ENCODE measurements around the gene MACROH2A1.

MACROH2A1 gene

DNA sequence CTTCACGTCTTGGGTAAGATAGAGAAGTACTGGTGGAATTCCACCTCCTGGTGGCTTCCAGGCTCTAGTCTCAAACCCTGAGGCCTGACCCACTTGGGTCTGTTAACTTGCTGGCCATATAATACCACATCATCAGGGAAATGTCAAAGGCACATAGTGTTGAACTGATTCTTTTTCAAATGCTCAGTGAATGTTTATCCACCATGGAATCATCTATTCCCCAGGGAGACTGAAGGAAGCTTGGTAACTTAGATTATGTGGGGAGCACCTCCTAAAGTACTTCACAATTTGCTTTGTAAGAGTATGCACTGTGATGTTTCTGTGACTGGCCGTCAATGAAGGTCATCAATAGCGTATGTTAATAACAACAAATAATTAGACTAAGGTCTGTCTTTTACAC lies 16.1 kb downstream of the MACROH2A1 start:
- H3K4me3 ChIP-seq (ENCODE audit: insufficient read length, low read depth): no peak overlapping the region

DNA sequence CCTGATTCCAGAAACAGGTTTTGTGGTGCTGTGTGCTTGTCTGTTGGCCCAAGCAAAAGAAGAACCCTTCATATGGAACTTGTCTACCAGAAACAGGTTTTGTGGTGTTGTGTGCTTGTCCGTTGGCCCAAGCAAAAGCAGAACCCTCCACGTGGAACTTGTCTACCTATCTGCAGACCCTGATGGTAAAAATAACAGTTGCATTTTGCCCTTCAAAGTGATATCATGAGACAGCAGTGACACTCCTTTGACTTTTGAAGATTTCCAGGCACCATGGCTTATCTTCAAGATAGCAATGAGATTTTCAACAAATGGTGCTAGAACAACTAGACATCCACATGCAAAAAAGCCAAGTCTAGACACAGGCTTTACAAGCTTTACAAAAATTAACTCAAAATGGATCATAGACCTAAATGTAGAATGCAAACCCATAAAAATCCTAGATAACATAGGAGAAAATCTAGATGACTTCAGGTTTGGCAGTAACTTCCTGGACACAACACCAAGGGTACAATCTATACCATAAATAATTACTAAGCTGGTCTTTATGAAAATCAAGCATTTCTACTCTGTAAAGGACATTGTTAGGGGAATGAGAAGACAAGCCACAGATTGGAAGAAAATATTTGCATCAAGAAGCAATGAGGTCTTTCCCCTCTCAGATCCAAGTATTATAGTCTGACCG lies 16.8 kb downstream of the MACROH2A1 start:
- no peaks in the 10 kb centered on the region for H3K27me3 ChIP-seq (ENCODE audit: insufficient read depth, insufficient read length)
- no peak for DNase-seq (ENCODE audit: low read depth, low spot score)
- peaks cover 2% of the 10 kb centered on the region for H3K4me1 ChIP-seq (ENCODE audit: insufficient read depth, insufficient read length)
- H3K9ac ChIP-seq (ENCODE audit: insufficient read length, low read depth): no peak overlapping the region
- H3K36me3 ChIP-seq (ENCODE audit: insufficient read depth, insufficient read length, low read length): peaks cover 80% of the 10 kb centered on the region
- H3K9me3 ChIP-seq (ENCODE audit: insufficient read depth, low read length): no peaks in the 10 kb centered on the region
- TF ChIP-seq ZNF274 (IDR thresholded peaks at IDR 0.05; ENCODE audit: low read depth, low read length): no peak
- TF ChIP-seq SUZ12 (IDR thresholded peaks at IDR 0.05; ENCODE audit: extremely low read depth, insufficient read depth, insufficient read length): no peak
- no peak for TF ChIP-seq YY1 (IDR thresholded peaks at IDR 0.05; ENCODE audit: insufficient read depth, insufficient read length)
- H3K4me3 ChIP-seq (ENCODE audit: insufficient read length, low read depth): no peak overlapping the region

More for the DNA sequence above, 16.1 kb downstream of the MACROH2A1 start:
- Histone ChIP-seq H3K27me3 (ENCODE audit: insufficient read depth, insufficient read length) (no peaks in the 10 kb centered on the region), H3K36me3 (ENCODE audit: insufficient read depth, insufficient read length, low read length) (peaks cover 79% of the 10 kb centered on the region), H3K9ac (ENCODE audit: insufficient read length, low read depth) (no peak overlapping the region), H3K4me1 (ENCODE audit: insufficient read depth, insufficient read length) (peaks cover 2% of the 10 kb centered on the region), H3K9me3 (ENCODE audit: insufficient read depth, low read length) (no peaks in the 10 kb centered on the region)
- TF ChIP-seq ZNF274 (IDR thresholded peaks at IDR 0.05; ENCODE audit: low read depth, low read length): no peak
- TF ChIP-seq YY1 (IDR thresholded peaks at IDR 0.05; ENCODE audit: insufficient read depth, insufficient read length): no peak
- no peak for TF ChIP-seq SUZ12 (IDR thresholded peaks at IDR 0.05; ENCODE audit: extremely low read depth, insufficient read depth, insufficient read length)
- DNase-seq (ENCODE audit: low read depth, low spot score): no peak

DNA sequence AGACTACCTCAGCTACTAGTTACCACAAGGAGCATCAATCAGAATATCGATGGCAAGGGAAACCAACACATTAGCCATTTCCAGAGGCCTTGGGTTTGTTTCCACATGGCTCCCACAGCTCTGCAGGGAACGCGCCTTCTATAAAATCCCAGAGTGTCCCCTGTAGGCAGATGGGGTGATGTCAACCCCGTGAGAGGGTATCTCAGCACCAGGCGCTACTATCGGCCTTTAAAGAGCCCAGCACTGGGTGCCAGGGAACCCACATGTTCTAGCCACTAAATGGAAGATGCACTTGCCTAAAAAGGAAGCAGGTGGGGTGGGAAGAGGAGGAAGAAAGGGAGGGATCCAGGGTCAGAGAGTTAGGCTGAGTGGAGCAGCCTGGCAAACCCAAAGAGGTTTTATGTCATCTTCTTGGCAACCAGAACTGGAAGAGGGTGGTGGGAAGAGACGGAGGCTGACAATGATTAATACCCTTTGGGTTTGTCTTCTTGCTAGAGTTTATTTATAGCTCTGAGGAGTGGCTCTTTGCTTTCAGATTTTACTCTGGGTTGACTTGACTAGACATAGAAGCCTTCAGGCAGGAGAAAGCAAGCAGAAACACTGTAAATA lies 19.9 kb downstream of the MACROH2A1 start:
- no peaks in the 10 kb centered on the region for H3K27me3 ChIP-seq (ENCODE audit: insufficient read depth, insufficient read length)
- no peaks in the 10 kb centered on the region for H3K9me3 ChIP-seq (ENCODE audit: insufficient read depth, low read length)
- H3K36me3 ChIP-seq (ENCODE audit: insufficient read depth, insufficient read length, low read length): peaks cover 80% of the 10 kb centered on the region
- H3K9ac ChIP-seq (ENCODE audit: insufficient read length, low read depth): no peak overlapping the region
- H3K4me3 ChIP-seq (ENCODE audit: insufficient read length, low read depth): no peak overlapping the region
- H3K4me1 ChIP-seq (ENCODE audit: insufficient read depth, insufficient read length): peaks cover 2% of the 10 kb centered on the region
- DNase-seq (ENCODE audit: low read depth, low spot score): no peak
- TF ChIP-seq YY1 (IDR thresholded peaks at IDR 0.05; ENCODE audit: insufficient read depth, insufficient read length) (no peak), ZNF274 (IDR thresholded peaks at IDR 0.05; ENCODE audit: low read depth, low read length) (no peak), SUZ12 (IDR thresholded peaks at IDR 0.05; ENCODE audit: extremely low read depth, insufficient read depth, insufficient read length) (no peak)

DNA sequence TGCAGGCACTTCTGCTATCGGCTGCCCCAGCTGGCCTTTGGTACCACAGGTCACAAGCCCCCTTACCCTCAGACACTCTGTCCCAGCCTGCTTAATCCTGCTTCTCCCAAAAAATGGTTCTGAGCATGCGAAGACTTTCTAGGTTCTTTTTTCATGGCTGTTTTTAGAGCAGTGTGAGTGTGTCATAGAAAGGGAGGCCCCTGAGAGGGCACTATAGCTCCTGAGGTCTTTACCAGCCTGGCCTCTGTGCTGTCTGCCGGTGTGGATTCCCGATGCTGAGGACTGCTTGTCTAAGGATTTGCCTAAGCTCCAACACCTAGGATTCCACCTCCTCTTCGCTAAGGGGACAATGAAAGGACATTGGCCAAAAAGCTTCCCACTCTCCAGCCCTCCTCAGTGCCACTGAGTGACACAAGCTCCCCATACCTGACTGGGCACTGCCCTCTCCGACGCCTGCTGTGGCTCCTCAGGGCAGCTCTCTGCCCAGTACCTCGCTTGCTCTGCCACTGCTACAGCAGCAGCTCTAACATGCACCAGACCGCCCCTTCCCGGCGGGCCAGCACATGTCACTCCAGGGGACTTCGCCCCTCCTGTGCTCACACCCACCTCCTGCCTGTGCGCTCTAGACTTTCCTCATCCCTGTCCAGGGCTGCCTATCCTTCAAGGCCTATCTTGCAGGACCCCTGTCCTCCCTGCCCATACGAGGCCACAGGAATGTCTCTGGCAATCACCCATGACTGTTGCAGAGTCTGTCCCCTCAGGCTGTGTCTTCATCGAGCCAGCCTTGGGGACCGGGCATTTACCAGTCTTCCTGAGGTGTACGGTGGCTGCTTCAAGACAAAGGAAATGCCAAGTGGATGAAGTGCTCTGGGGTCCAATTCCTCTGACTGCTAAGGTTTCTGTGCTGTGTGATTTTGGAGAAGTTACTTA lies 21.0 kb downstream of the MACROH2A1 start:
- Histone ChIP-seq H3K4me1 (ENCODE audit: insufficient read depth, insufficient read length) (peaks cover 2% of the 10 kb centered on the region), H3K27me3 (ENCODE audit: insufficient read depth, insufficient read length) (no peaks in the 10 kb centered on the region), H3K9me3 (ENCODE audit: insufficient read depth, low read length) (no peaks in the 10 kb centered on the region), H3K36me3 (ENCODE audit: insufficient read depth, insufficient read length, low read length) (peaks cover 80% of the 10 kb centered on the region), H3K9ac (ENCODE audit: insufficient read length, low read depth) (no peak overlapping the region), H3K4me3 (ENCODE audit: insufficient read length, low read depth) (no peak overlapping the region)
- TF ChIP-seq SUZ12 (IDR thresholded peaks at IDR 0.05; ENCODE audit: extremely low read depth, insufficient read depth, insufficient read length) (no peak), YY1 (IDR thresholded peaks at IDR 0.05; ENCODE audit: insufficient read depth, insufficient read length) (no peak), ZNF274 (IDR thresholded peaks at IDR 0.05; ENCODE audit: low read depth, low read length) (no peak)
- no peak for DNase-seq (ENCODE audit: low read depth, low spot score)

DNA sequence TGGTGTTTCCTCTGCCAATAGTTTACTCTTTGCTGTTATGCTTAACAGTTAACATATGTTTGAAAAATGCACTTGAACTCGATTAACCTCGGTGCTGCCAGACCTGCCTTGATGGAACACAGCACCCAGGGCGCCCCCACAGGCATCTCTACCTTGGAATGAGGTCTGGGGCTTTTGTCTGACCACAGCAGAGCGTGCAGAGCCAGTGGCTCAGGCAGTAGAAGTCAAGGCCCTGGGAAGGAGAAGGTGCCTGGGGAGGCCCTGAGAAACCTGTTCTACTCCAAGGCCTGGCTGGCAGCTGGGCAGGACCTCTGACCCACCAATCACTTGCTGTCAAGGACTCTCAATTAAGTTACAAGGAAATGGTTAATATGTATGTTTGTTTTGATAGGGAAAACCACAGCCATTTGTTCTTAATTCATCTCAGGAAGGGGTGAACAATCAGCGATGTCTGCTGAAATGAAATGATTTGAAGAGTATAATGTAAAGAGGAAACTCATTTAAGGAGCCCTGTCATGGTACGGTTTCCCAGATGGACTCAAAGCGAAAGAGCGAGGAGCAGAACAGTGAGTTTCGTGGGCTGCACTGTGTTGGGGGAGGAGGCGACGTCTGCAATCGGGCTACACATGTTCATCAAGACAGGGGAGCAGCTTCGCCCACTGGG lies 21.9 kb downstream of the MACROH2A1 start:
- no peak for DNase-seq (ENCODE audit: low read depth, low spot score)
- H3K4me1 ChIP-seq (ENCODE audit: insufficient read depth, insufficient read length): peaks cover 2% of the 10 kb centered on the region
- no peak overlapping the region for H3K4me3 ChIP-seq (ENCODE audit: insufficient read length, low read depth)
- TF ChIP-seq ZNF274 (IDR thresholded peaks at IDR 0.05; ENCODE audit: low read depth, low read length): no peak
- no peak for TF ChIP-seq YY1 (IDR thresholded peaks at IDR 0.05; ENCODE audit: insufficient read depth, insufficient read length)
- H3K36me3 ChIP-seq (ENCODE audit: insufficient read depth, insufficient read length, low read length): peaks cover 81% of the 10 kb centered on the region
- no peak overlapping the region for H3K9ac ChIP-seq (ENCODE audit: insufficient read length, low read depth)
- no peaks in the 10 kb centered on the region for H3K27me3 ChIP-seq (ENCODE audit: insufficient read depth, insufficient read length)
- H3K9me3 ChIP-seq (ENCODE audit: insufficient read depth, low read length): no peaks in the 10 kb centered on the region

DNA sequence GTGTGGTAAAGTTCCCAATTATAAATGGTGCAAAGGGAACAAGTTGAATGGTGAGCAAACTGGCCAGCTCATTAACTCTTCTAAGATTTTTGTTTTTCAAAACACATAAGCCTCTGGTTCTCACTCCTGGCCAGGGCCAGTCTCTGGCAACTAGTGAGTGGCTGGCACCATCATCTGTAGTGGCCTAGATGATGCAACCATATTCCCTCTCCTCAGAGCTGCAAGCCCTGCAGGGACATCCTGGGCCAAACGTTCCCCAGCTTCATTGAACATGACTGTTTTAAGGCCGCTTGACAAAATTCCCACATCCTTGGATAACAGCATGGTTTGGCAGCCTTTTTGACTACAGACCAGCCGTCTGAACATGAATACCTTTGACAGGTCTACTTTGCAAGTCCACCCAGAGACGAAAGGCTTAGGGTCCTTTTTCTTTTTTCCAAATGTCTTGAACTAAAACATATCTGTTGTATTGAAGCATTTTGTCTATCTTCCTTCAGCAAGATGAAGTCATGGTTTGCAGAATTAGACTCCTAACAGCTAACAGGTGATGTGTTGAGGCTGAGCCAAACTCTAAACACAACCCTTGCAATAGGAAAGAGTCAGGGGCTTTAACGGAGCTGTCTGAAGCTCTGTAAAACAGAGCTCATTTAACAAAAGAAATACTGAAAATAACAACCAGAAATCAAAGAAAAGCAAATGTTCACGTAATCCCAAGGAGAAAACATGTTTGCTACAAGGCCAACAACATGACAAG lies 23.8 kb downstream of the MACROH2A1 start:
- no peak for DNase-seq (ENCODE audit: low read depth, low spot score)
- H3K36me3 ChIP-seq (ENCODE audit: insufficient read depth, insufficient read length, low read length): peaks cover 76% of the 10 kb centered on the region
- peaks cover 2% of the 10 kb centered on the region for H3K4me1 ChIP-seq (ENCODE audit: insufficient read depth, insufficient read length)
- no peaks in the 10 kb centered on the region for H3K9me3 ChIP-seq (ENCODE audit: insufficient read depth, low read length)
- H3K27me3 ChIP-seq (ENCODE audit: insufficient read depth, insufficient read length): no peaks in the 10 kb centered on the region
- no peak overlapping the region for H3K9ac ChIP-seq (ENCODE audit: insufficient read length, low read depth)
- TF ChIP-seq ZNF274 (IDR thresholded peaks at IDR 0.05; ENCODE audit: low read depth, low read length): no peak
- no peak for TF ChIP-seq SUZ12 (IDR thresholded peaks at IDR 0.05; ENCODE audit: extremely low read depth, insufficient read depth, insufficient read length)
- TF ChIP-seq YY1 (IDR thresholded peaks at IDR 0.05; ENCODE audit: insufficient read depth, insufficient read length): no peak
- H3K4me3 ChIP-seq (ENCODE audit: insufficient read length, low read depth): no peak overlapping the region
